Progenitor cell of endocrine pancreas (in vitro differentiated cells): Measurements from ENCODE around the gene CYB5R4. TPM values are rescaled to one million over a fixed set of nuclear protein-coding genes. Genes with fewer than 3 reads are reported as not detected.

Source experiments
- DNase-seq: peaks from one replicate; pipeline ENCODE4 v3.0.0; 2021; ENCODE audit warnings: low spot score; ENCODE audit not compliant: unreplicated experiment
- H3K27ac Mint-ChIP-seq: 2 replicates; pipeline ENCODE4 v1.8.0; 2021; ENCODE audit warnings: mild to moderate bottlenecking, moderate library complexity, mixed read lengths
- H3K27me3 Mint-ChIP-seq: 2 replicates; pipeline ENCODE4 v1.8.0; 2021; ENCODE audit warnings: mixed read lengths
- H3K36me3 Mint-ChIP-seq: 2 replicates; pipeline ENCODE4 v1.8.0; 2022; ENCODE audit warnings: mixed read lengths; ENCODE audit not compliant: insufficient read depth
- H3K4me1 Mint-ChIP-seq: 2 replicates; pipeline ENCODE4 v1.8.0; 2021; ENCODE audit warnings: low read depth, mixed read lengths
- H3K4me3 Mint-ChIP-seq: 2 replicates; pipeline ENCODE4 v1.8.0; 2021; ENCODE audit warnings: low read depth, mild to moderate bottlenecking, moderate library complexity, mixed read lengths
- H3K9me3 Mint-ChIP-seq: 2 replicates; pipeline ENCODE4 v1.8.0; 2021; ENCODE audit warnings: low read depth, mixed read lengths
- CTCF ChIP-seq: fragments of 200-600 bp; sonication (generic); IDR thresholded peaks from one replicate; pipeline ENCODE4 v1.5.0; 2021; ENCODE audit warnings: antibody characterized with exemption, mild to moderate bottlenecking; ENCODE audit not compliant: unreplicated experiment
- total RNA-seq: library from RNA; stranded (reverse); gene quantifications from 2 replicates; pipeline ENCODE4 v1.2.1, GENCODE V29; 2021

CYB5R4 gene
- total RNA-seq, 1 donor from 2014 or later: 17.8 TPM

GRCh38 chr6:83849127-83849526 is 10.4 kb upstream of the CYB5R4 start:
- no peak for TF ChIP-seq CTCF
- Mint-ChIP-seq H3K27ac (no peak overlapping the region), H3K36me3 (no peaks in the 10 kb centered on the region), H3K27me3 (peaks cover 58% of the 10 kb centered on the region), H3K4me3 (no peak overlapping the region), H3K4me1 (peaks cover under 1% of the 10 kb centered on the region), H3K9me3 (no peaks in the 10 kb centered on the region)
- DNase-seq: no peak

- no peak overlapping the region for H3K4me3 Mint-ChIP-seq
- TF ChIP-seq CTCF: no peak
- H3K4me1 Mint-ChIP-seq: peaks cover 1% of the 10 kb centered on the region
- no peaks in the 10 kb centered on the region for H3K36me3 Mint-ChIP-seq
- H3K9me3 Mint-ChIP-seq: no peaks in the 10 kb centered on the region
- no peak for DNase-seq
- no peak overlapping the region for H3K27ac Mint-ChIP-seq
- peaks cover 63% of the 10 kb centered on the region for H3K27me3 Mint-ChIP-seq
Observed at GRCh38 chr6:83849610-83850009, 9.9 kb upstream of the CYB5R4 start.

GRCh38 chr6:83852528-83853177 is 6.8 kb upstream of the CYB5R4 start:
- Mint-ChIP-seq H3K4me3 (peak overlapping the region; percentile 76), H3K27me3 (peaks cover 78% of the 10 kb centered on the region), H3K9me3 (no peaks in the 10 kb centered on the region)

GRCh38 chr6:83853178-83854000 is 6.1 kb upstream of the CYB5R4 start, which contains the start of gene RIPPLY2:
RIPPLY2 (plus strand) TSS chr6:83853360; CDS start chr6:83853417, 57 bp downstream.
- Mint-ChIP-seq H3K4me1 (peaks cover 1% of the 10 kb centered on the region), H3K9me3 (no peaks in the 10 kb centered on the region), H3K27ac (no peak within 1 kb of the TSS), H3K4me3 (peak within 1 kb of the TSS; percentile 76), H3K27me3 (peaks cover 76% of the 10 kb centered on the region), H3K36me3 (no peaks in the 10 kb centered on the region)
- TF ChIP-seq CTCF: no peak
- peak; percentile 15 for DNase-seq

More at GRCh38 chr6:83852528-83853177, 6.8 kb upstream of the CYB5R4 start:
- H3K27ac Mint-ChIP-seq: no peak overlapping the region
- no peak for TF ChIP-seq CTCF
- DNase-seq: no peak
- no peaks in the 10 kb centered on the region for H3K36me3 Mint-ChIP-seq
- H3K4me1 Mint-ChIP-seq: peaks cover 1% of the 10 kb centered on the region

- H3K4me1 Mint-ChIP-seq: peaks cover 2% of the 10 kb centered on the region
- no peak for DNase-seq
- H3K9me3 Mint-ChIP-seq: no peaks in the 10 kb centered on the region
- no peak overlapping the region for H3K27ac Mint-ChIP-seq
- peaks cover 70% of the 10 kb centered on the region for H3K27me3 Mint-ChIP-seq
- H3K36me3 Mint-ChIP-seq: no peaks in the 10 kb centered on the region
- H3K4me3 Mint-ChIP-seq: peak overlapping the region; percentile 76
- no peak for TF ChIP-seq CTCF
Observed at GRCh38 chr6:83854001-83854501, 5.4 kb upstream of the CYB5R4 start.
